ENCODE data around the gene PARP4. TPM values are rescaled to one million over a fixed set of nuclear protein-coding genes. Genes with fewer than 3 reads are reported as not detected.
"Not testable (repeated sequence)": the region's sequence is repeated elsewhere in the genome, so short reads cannot be mapped to it uniquely, and the experiment has no call there.

PARP4 gene
- total RNA-seq, 1 donor from 2014 or later: 42.3 TPM

GRCh38 chr13:24452044-24452443 lies 60.5 kb downstream of the PARP4 start:
- DNase-seq (ENCODE audit: low spot score): no peak

- DNase-seq (ENCODE audit: low spot score): no peak
Measured at GRCh38 chr13:24450530-24450929, 62.0 kb downstream of the PARP4 start.

GRCh38 chr13:24444851-24445250 lies 67.7 kb downstream of the PARP4 start:
- not testable (repeated sequence) for DNase-seq (ENCODE audit: low spot score)

GRCh38 chr13:24443366-24443765 lies 69.2 kb downstream of the PARP4 start:
- DNase-seq (ENCODE audit: low spot score): no peak

GRCh38 chr13:24426045-24426444 lies 86.5 kb downstream of the PARP4 start:
- DNase-seq (ENCODE audit: low spot score): not testable (repeated sequence)

- DNase-seq (ENCODE audit: low spot score): not testable (repeated sequence)
Measured at GRCh38 chr13:24419668-24420067, 92.9 kb downstream of the PARP4 start.

- DNase-seq (ENCODE audit: low spot score): no peak
Measured at GRCh38 chr13:24407844-24408243, 104.7 kb downstream of the PARP4 start.

GRCh38 chr13:24406524-24406923 lies 106.1 kb downstream of the PARP4 start:
- DNase-seq (ENCODE audit: low spot score): no peak

GRCh38 chr13:24396821-24397220 lies 115.8 kb downstream of the PARP4 start:
- no peak for DNase-seq (ENCODE audit: low spot score)

GRCh38 chr13:24392972-24393371 lies 119.6 kb downstream of the PARP4 start:
- DNase-seq (ENCODE audit: low spot score): no peak

GRCh38 chr13:24391771-24392683 lies 120.6 kb downstream of the PARP4 start:
- not testable (repeated sequence) for DNase-seq (ENCODE audit: low spot score)

GRCh38 chr13:24390795-24391194 lies 121.8 kb downstream of the PARP4 start:
- DNase-seq (ENCODE audit: low spot score): not testable (repeated sequence)

GRCh38 chr13:24389506-24389905 lies 123.1 kb downstream of the PARP4 start:
- DNase-seq (ENCODE audit: low spot score): no peak

- not testable (repeated sequence) for DNase-seq (ENCODE audit: low spot score)
Measured at GRCh38 chr13:24388743-24389142, 123.8 kb downstream of the PARP4 start.

GRCh38 chr13:24386816-24387708 lies 125.5 kb downstream of the PARP4 start:
- DNase-seq (ENCODE audit: low spot score): no peak

GRCh38 chr13:24385902-24386301 lies 126.7 kb downstream of the PARP4 start:
- DNase-seq (ENCODE audit: low spot score): no peak

- DNase-seq (ENCODE audit: low spot score): not testable (repeated sequence)
Measured at GRCh38 chr13:24384946-24385345, 127.6 kb downstream of the PARP4 start.

GRCh38 chr13:24384091-24384490 lies 128.5 kb downstream of the PARP4 start:
- not testable (repeated sequence) for DNase-seq (ENCODE audit: low spot score)

GRCh38 chr13:24381541-24382265 lies 130.9 kb downstream of the PARP4 start:
- DNase-seq (ENCODE audit: low spot score): no peak

GRCh38 chr13:24380881-24381280 lies 131.7 kb downstream of the PARP4 start:
- not testable (repeated sequence) for DNase-seq (ENCODE audit: low spot score)

GRCh38 chr13:24380227-24380626 lies 132.4 kb downstream of the PARP4 start:
- DNase-seq (ENCODE audit: low spot score): not testable (repeated sequence)
